ENCODE data around the gene SLC24A1.

DNA sequence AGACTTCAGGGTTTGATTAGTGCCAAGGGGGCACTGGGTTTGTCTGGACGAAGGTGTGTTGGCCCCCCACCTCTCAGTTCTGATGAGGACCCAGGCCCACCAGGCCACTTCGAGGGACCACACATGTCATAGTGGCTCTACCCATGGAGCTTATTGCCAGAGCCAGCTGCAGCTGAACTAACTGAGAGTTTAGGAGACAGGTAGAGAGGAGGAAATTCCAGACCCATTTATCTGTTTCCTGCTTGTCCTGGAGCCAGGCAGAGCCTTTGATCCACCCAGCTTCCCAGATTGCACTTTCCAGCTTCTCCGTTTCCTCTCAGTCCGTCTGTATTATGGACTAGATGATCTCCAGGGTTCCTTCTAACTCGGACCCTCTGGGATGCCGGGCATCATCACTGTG lies 20.9 kb downstream of the SLC24A1 start:
- no peak for TF ChIP-seq POLR2A (IDR thresholded peaks at IDR 0.05; ENCODE audit: low read depth)
- TF ChIP-seq, protein P1, sequence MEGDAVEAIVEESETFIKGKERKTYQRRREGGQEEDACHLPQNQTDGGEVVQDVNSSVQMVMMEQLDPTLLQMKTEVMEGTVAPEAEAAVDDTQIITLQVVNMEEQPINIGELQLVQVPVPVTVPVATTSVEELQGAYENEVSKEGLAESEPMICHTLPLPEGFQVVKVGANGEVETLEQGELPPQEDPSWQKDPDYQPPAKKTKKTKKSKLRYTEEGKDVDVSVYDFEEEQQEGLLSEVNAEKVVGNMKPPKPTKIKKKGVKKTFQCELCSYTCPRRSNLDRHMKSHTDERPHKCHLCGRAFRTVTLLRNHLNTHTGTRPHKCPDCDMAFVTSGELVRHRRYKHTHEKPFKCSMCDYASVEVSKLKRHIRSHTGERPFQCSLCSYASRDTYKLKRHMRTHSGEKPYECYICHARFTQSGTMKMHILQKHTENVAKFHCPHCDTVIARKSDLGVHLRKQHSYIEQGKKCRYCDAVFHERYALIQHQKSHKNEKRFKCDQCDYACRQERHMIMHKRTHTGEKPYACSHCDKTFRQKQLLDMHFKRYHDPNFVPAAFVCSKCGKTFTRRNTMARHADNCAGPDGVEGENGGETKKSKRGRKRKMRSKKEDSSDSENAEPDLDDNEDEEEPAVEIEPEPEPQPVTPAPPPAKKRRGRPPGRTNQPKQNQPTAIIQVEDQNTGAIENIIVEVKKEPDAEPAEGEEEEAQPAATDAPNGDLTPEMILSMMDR (IDR thresholded peaks at IDR 0.05) = no peak
- TF ChIP-seq EP300 (IDR thresholded peaks at IDR 0.05) = no peak
- no peak for TF ChIP-seq POLR2AphosphoS5 (IDR thresholded peaks at IDR 0.05)
